GM12878 (cell line): ENCODE data around the gene CSRP2. TPM values are rescaled to one million over a fixed set of nuclear protein-coding genes. Genes with fewer than 3 reads are reported as not detected.

ENCODE experiments used
- ATAC-seq: fragments of 200-7000 bp; cut with Tn5 transposase; 3 replicates; pipeline ENCODE4 v1.9.1; 2020; ENCODE audit warnings: mild to moderate bottlenecking, moderate library complexity
- BruUV-seq: library from RNA; stranded (reverse); fragments of 400-500 nt; replicated peaks from 2 replicates; lab custom pipeline; 2021; lab: Mats Ljungman, UMichigan
- CTCF ChIA-PET: fragments of 300-600 bp; sonication (Branson Sonifier 250); formaldehyde crosslinking; extraction: SDS; loops from one replicate; lab custom pipeline; 2021; ENCODE audit warnings: inconsistent platforms; lab: Yijun Ruan, JAX
- POLR2A ChIA-PET: fragments of 350-600 bp; formaldehyde crosslinking; extraction: SDS; loops from one replicate; lab custom pipeline; 2021; ENCODE audit warnings: inconsistent platforms; lab: Charles Lee
- RAD21 ChIA-PET: fragments of 300-600 bp; sonication (Branson Sonifier 250); formaldehyde crosslinking; loops from one replicate; lab custom pipeline; 2023; ENCODE audit warnings: antibody characterized with exemption; ENCODE audit not compliant: unreplicated experiment; lab: Charles Lee
- SMC1A ChIA-PET: fragments of 300-600 bp; sonication (Branson Sonifier 250); formaldehyde crosslinking; loops from one replicate; lab custom pipeline; 2023; ENCODE audit not compliant: unreplicated experiment, uncharacterized antibody; lab: Charles Lee
- DNase-seq: peaks from one replicate; pipeline ENCODE4 v3.0.0-alpha.2; 2011; ENCODE audit warnings: low read depth, low spot score
- FAIRE-seq: peaks from 3 replicates; lab custom pipeline; 2011; peaks lifted over from hg19 to GRCh38; lab: Jason Lieb, UNC
- H2AFZ ChIP-seq: 2 replicates; pipeline ENCODE4 v1.6.0; 2011; ENCODE audit warnings: low read depth, low read length, control low read depth; ENCODE audit not compliant: control insufficient read depth
- H3K27ac ChIP-seq: 2 replicates; pipeline ENCODE4 v1.5.1; 2011; ENCODE audit warnings: control low read depth; ENCODE audit not compliant: control insufficient read depth, insufficient read depth
- H3K27me3 ChIP-seq, 2 experiments: replicated peaks in 1 of 2; 2 replicates each; pipeline versions ENCODE4 v1.6.0 to v1.6.1; 2011; ENCODE audit warnings: low read length in 1 of 2; ENCODE audit not compliant: control insufficient read depth in 2 of 2, insufficient read depth in 2 of 2
- H3K36me3 ChIP-seq, 2 experiments: 2 replicates each; pipeline ENCODE4 v1.5.1; 2011; ENCODE audit warnings: low read length in 1 of 2; ENCODE audit not compliant: control insufficient read depth in 2 of 2, insufficient read depth in 2 of 2
- H3K4me1 ChIP-seq: 2 replicates; pipeline ENCODE4 v1.6.1; 2011; ENCODE audit warnings: mild to moderate bottlenecking, low read length, moderate library complexity, mixed read lengths; ENCODE audit not compliant: control insufficient read depth, insufficient read depth
- H3K4me2 ChIP-seq: 2 replicates; pipeline ENCODE4 v1.6.0; 2011; ENCODE audit warnings: control low read depth; ENCODE audit not compliant: control insufficient read depth, insufficient read depth
- H3K4me3 ChIP-seq: fragments of 200-600 bp; sonication (generic); 2 replicates; pipeline ENCODE4 v1.5.1; 2016
- H3K79me2 ChIP-seq: 2 replicates; pipeline ENCODE4 v1.6.0; 2011; ENCODE audit warnings: low read length; ENCODE audit not compliant: control insufficient read depth, insufficient read depth
- H3K9ac ChIP-seq: 2 replicates; pipeline ENCODE4 v1.8.0; 2011; ENCODE audit warnings: low read length, control low read depth, mixed read lengths; ENCODE audit not compliant: control insufficient read depth, insufficient read depth
- H3K9me3 ChIP-seq: replicated peaks from 3 replicates; pipeline ENCODE4 v1.5.1; 2011; ENCODE audit warnings: mild to moderate bottlenecking, low read length; ENCODE audit not compliant: control insufficient read depth, insufficient read depth
- H4K20me1 ChIP-seq: 2 replicates; pipeline ENCODE4 v1.6.0; 2011; ENCODE audit not compliant: control insufficient read depth, insufficient read depth
- CBFB ChIP-seq: IDR thresholded peaks from 2 replicates; pipeline ENCODE4 v1.6.1; 2016; ENCODE audit warnings: antibody characterized with exemption, low read depth
- EGR1 ChIP-seq, 2 experiments: IDR thresholded peaks; 1 replicate in 1 of 2; 2 replicates in 1 of 2; pipeline ENCODE4 v1.6.1; 2011 to 2012; ENCODE audit warnings: low read depth in 2 of 2, low read length in 2 of 2, borderline replicate concordance in 1 of 2, mild to moderate bottlenecking in 1 of 2, moderate library complexity in 1 of 2
- EP300 ChIP-seq, 2 experiments: fragments of 150-350 bp in 1 of 2; IDR thresholded peaks; 2 replicates each; pipeline ENCODE4 v1.6.1; 2011 to 2012; ENCODE audit warnings: low read depth in 2 of 2, low read length in 2 of 2, borderline replicate concordance in 1 of 2, improper control_type of control experiment in 1 of 2, inconsistent platforms in 1 of 2; ENCODE audit not compliant: control insufficient read depth in 1 of 2
- HDAC6 ChIP-seq: fragments of 200-600 bp; sonication (generic); IDR thresholded peaks from one replicate; pipeline ENCODE4 v1.8.0; 2017; ENCODE audit warnings: antibody characterized with exemption; ENCODE audit not compliant: unreplicated experiment
- IRF5 ChIP-seq: fragments of 450-650 bp; IDR thresholded peaks from 2 replicates; pipeline ENCODE4 v1.6.1; 2017; ENCODE audit warnings: borderline replicate concordance
- PBX3 ChIP-seq: IDR thresholded peaks from 2 replicates; pipeline ENCODE4 v1.6.1; 2011; ENCODE audit warnings: mild to moderate bottlenecking, low read depth, low read length, moderate library complexity; ENCODE audit not compliant: insufficient replicate concordance
- TCF3 ChIP-seq: IDR thresholded peaks from 2 replicates; pipeline ENCODE4 v1.6.1; 2012; ENCODE audit warnings: low read depth, mild to moderate bottlenecking, low read length, borderline replicate concordance; ENCODE audit not compliant: insufficient read depth
- in situ Hi-C: fragments of 300-500 bp; cut with MboI; formaldehyde crosslinking; loops from 9 replicates; pipeline ENCODE4 v1.14.3; 2018; ENCODE audit warnings: mixed read lengths
- intact Hi-C: fragments of 100-400 bp; cut with micrococcal nuclease; formaldehyde crosslinking; loops from one replicate; pipeline ENCODE4 v1.14.2; 2022; ENCODE audit not compliant: unreplicated experiment
- polyA plus RNA-seq, 11 experiments: library from polyadenylated mRNA; depleted of rRNA in 4 of 11; unstranded in 6 of 11; stranded (reverse) in 5 of 11; fragments of >200 nt; fragmentation: Nextera tagmentation in 4 of 11; fragmentation: Illumina TruSeq in 1 of 11; extraction: Ambion mirVana in 4 of 11; extraction: Trizol in 1 of 11; gene quantifications; 1 replicate in 1 of 11; 2 replicates in 10 of 11; pipeline versions ENCODE4 v1.2.1 to v1.2.3, GENCODE V29; 2011 to 2016; ENCODE audit warnings: inconsistent platforms in 2 of 11, missing spikeins in 2 of 11, low read depth in 1 of 11
- total RNA-seq, 4 experiments: library from RNA; depleted of rRNA in 3 of 4; stranded (reverse); fragments of >200 nt in 3 of 4; fragmentation: Illumina TruSeq in 1 of 4; extraction: Trizol in 1 of 4; gene quantifications; 2 replicates each; pipeline versions ENCODE4 v1.2.1 to v1.2.3, GENCODE V29; 2013 to 2021

The CSRP2 gene
- total and polyA plus RNA-seq, 10 of the 15 experiments (the other 5 are each of a cell fraction or from before 2014, with no cell fraction given): 0.08 to 1.6 (median 0.52) TPM

- SMC1A ChIA-PET: no interaction called here
- RAD21 ChIA-PET: no interaction called here
- no TSS peak for BruUV-seq
- Histone ChIP-seq H3K27me3 (no peaks in the 10 kb centered on the region), H2AFZ (no peak overlapping the region), H3K4me3 (no peak overlapping the region), H3K9ac (no peak overlapping the region), H3K4me1 (no peaks in the 10 kb centered on the region), H3K79me2 (no peaks in the 10 kb centered on the region), H3K36me3 (peaks cover 0 to 5% of the 10 kb centered on the region in 2 experiments; a peak in 1 of 4 replicates), H4K20me1 (no peaks in the 10 kb centered on the region), H3K4me2 (no peak overlapping the region), H3K27ac (no peak overlapping the region), H3K9me3 (no peaks in the 10 kb centered on the region)
- intact Hi-C loops: no loop called here
- no peak for FAIRE-seq
- no peak for TF ChIP-seq EGR1 (IDR thresholded peaks at IDR 0.05; ENCODE audit: borderline replicate concordance in 1 of 2, low read depth in 2 of 2, low read length in 2 of 2)
- TF ChIP-seq TCF3: no peak
- no peak for TF ChIP-seq CBFB
- TF ChIP-seq EP300 (IDR thresholded peaks at IDR 0.05; ENCODE audit: borderline replicate concordance in 1 of 2, control insufficient read depth in 1 of 2, low read depth in 2 of 2, low read length in 2 of 2): no peak
- TF ChIP-seq HDAC6: no peak
- TF ChIP-seq PBX3: no peak
- no peak for TF ChIP-seq IRF5
- in situ Hi-C loops: no loop called here
- no peak for DNase-seq
- CTCF ChIA-PET: no interaction called here
- POLR2A ChIA-PET: no interaction called here
- no peak for ATAC-seq
These were observed 65.6 kb downstream of the CSRP2 start for GRCh38 chr12:76813265-76813664.
